M059J (cell line): ENCODE results near the gene WNT9A. TPM values are rescaled to one million over a fixed set of nuclear protein-coding genes. Genes with fewer than 3 reads are reported as not detected.

Experiments used
- DNase-seq: peaks from one replicate; pipeline ENCODE4 v3.0.0-alpha.2; 2012; ENCODE audit warnings: low read depth
- total RNA-seq: library from RNA; depleted of rRNA; stranded (reverse); fragments of >200 nt; shearing (Covaris generic); gene quantifications from 2 replicates; pipeline ENCODE4 v1.2.3, GENCODE V29; 2014

WNT9A gene
- total RNA-seq, 1 experiment from 2014 or later: 0.37 TPM

- no peak for DNase-seq
These were observed 6.6 kb upstream of the WNT9A start for GRCh38 chr1:227954163-227954850.

- no peak for DNase-seq
These were observed 5.3 kb upstream of the WNT9A start for GRCh38 chr1:227953022-227953412.

- DNase-seq: no peak
These were observed 4.8 kb upstream of the WNT9A start for GRCh38 chr1:227952374-227953021.

GRCh38 chr1:227951624-227952373, 4.1 kb upstream of the WNT9A start:
- no peak for DNase-seq

- no peak for DNase-seq
These were observed 3.1 kb upstream of the WNT9A start for GRCh38 chr1:227950735-227951346.

GRCh38 chr1:227949954-227950734, 2.4 kb upstream of the WNT9A start:
- no peak for DNase-seq

GRCh38 chr1:227949341-227949921, 1.7 kb upstream of the WNT9A start:
- DNase-seq: no peak

- peak; percentile 26 for DNase-seq
These were observed 945 bp upstream of the WNT9A start for GRCh38 chr1:227948493-227949260.

- no peak for DNase-seq
These were observed 401 bp downstream of the WNT9A start for GRCh38 chr1:227947386-227947675.

- DNase-seq: peak; percentile 76
These were observed 927 bp downstream of the WNT9A start for GRCh38 chr1:227946624-227947385.

GRCh38 chr1:227945891-227946623, 1.7 kb downstream of the WNT9A start:
- DNase-seq: peak; percentile 83

GRCh38 chr1:227944931-227945890, 2.5 kb downstream of the WNT9A start:
- DNase-seq: no peak

GRCh38 chr1:227944090-227944930, 3.4 kb downstream of the WNT9A start:
- no peak for DNase-seq

- no peak for DNase-seq
These were observed 4.2 kb downstream of the WNT9A start for GRCh38 chr1:227943381-227944089.

- no peak for DNase-seq
These were observed 4.9 kb downstream of the WNT9A start for GRCh38 chr1:227942716-227943261.
